ENCODE results near the gene SP5.

DNA sequence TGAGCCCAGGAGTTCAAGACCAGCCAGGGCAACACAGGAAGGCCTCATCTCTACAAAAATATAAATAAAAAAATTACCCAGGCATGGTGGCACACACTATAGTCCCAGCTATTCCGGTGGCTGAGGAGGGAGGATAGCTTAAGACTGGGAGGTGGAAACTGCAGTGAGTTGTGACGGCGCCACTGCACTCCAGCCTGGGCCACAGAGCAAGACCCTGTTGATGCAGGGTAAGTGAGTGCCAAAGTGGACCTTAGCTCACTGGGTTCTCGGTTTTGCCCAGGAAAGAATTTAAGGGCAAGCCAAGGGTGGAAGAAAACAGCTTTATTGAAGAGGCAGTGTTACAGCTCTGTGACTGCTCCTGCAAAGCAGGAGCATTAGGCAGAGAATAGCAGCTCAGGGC, 48.1 kb downstream of the SP5 start:
- TF ChIP-seq, protein P1, sequence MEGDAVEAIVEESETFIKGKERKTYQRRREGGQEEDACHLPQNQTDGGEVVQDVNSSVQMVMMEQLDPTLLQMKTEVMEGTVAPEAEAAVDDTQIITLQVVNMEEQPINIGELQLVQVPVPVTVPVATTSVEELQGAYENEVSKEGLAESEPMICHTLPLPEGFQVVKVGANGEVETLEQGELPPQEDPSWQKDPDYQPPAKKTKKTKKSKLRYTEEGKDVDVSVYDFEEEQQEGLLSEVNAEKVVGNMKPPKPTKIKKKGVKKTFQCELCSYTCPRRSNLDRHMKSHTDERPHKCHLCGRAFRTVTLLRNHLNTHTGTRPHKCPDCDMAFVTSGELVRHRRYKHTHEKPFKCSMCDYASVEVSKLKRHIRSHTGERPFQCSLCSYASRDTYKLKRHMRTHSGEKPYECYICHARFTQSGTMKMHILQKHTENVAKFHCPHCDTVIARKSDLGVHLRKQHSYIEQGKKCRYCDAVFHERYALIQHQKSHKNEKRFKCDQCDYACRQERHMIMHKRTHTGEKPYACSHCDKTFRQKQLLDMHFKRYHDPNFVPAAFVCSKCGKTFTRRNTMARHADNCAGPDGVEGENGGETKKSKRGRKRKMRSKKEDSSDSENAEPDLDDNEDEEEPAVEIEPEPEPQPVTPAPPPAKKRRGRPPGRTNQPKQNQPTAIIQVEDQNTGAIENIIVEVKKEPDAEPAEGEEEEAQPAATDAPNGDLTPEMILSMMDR (IDR thresholded peaks at IDR 0.05; ENCODE audit: low read depth, low read length, poor library complexity, severe bottlenecking): no peak
- TF ChIP-seq EZH2phosphoT487 (IDR thresholded peaks at IDR 0.05; ENCODE audit: borderline replicate concordance, low read length): no peak

All from DOHH2 (cell line).